Osteoblast (primary cell): ENCODE results near the gene KCNK5. TPM values are rescaled to one million over a fixed set of nuclear protein-coding genes. Genes with fewer than 3 reads are reported as not detected.

Source experiments
- DNase-seq: peaks from one replicate; pipeline ENCODE4 v3.0.0; 2011; ENCODE audit warnings: low spot score, mixed read lengths; ENCODE audit not compliant: insufficient read length; ENCODE audit errors: missing footprints
- H2AFZ ChIP-seq: 2 replicates; pipeline ENCODE4 v1.6.0; 2011; ENCODE audit warnings: mild to moderate bottlenecking, low read length
- H3K27ac ChIP-seq: 2 replicates; pipeline ENCODE4 v1.5.1; 2011; ENCODE audit warnings: mild to moderate bottlenecking, low read depth, low read length, moderate library complexity
- H3K27me3 ChIP-seq: 2 replicates; pipeline ENCODE4 v1.6.0; 2012; ENCODE audit warnings: mild to moderate bottlenecking, control low read depth, inconsistent platforms, low read length, moderate library complexity; ENCODE audit not compliant: insufficient read depth
- H3K36me3 ChIP-seq: 2 replicates; pipeline ENCODE4 v1.5.1; 2011; ENCODE audit warnings: mild to moderate bottlenecking, low read length, control low read depth, moderate library complexity; ENCODE audit not compliant: insufficient read depth
- H3K4me1 ChIP-seq: 2 replicates; pipeline ENCODE4 v1.5.1; 2011; ENCODE audit warnings: mild to moderate bottlenecking, low read length, control low read depth, moderate library complexity; ENCODE audit not compliant: insufficient read depth
- H3K4me2 ChIP-seq: 2 replicates; pipeline ENCODE4 v1.6.0; 2011; ENCODE audit warnings: mild to moderate bottlenecking, low read length; ENCODE audit not compliant: insufficient read depth
- H3K4me3 ChIP-seq: fragments of 200-600 bp; sonication (generic); 3 replicates; pipeline ENCODE4 v1.5.1; 2012; ENCODE audit warnings: mild to moderate bottlenecking, low read length, inconsistent platforms; ENCODE audit not compliant: insufficient read depth
- H3K79me2 ChIP-seq: 2 replicates; pipeline ENCODE4 v1.6.0; 2012; ENCODE audit warnings: mild to moderate bottlenecking, low read length, control low read depth, inconsistent platforms; ENCODE audit not compliant: insufficient read depth
- H3K9me3 ChIP-seq: 2 replicates; pipeline ENCODE4 v1.5.1; 2011; ENCODE audit warnings: low read depth, low read length, control low read depth
- H4K20me1 ChIP-seq: 2 replicates; pipeline ENCODE4 v1.6.0; 2012; ENCODE audit warnings: mild to moderate bottlenecking, low read length, control low read depth; ENCODE audit not compliant: insufficient read depth
- CTCF ChIP-seq: IDR thresholded peaks from 2 replicates; pipeline ENCODE4 v1.5.1; 2011; ENCODE audit warnings: mild to moderate bottlenecking, low read depth, low read length, moderate library complexity; ENCODE audit errors: extremely low read depth
- total RNA-seq: library from RNA; depleted of rRNA; stranded (reverse); fragments of >200 nt; gene quantifications from 2 replicates; pipeline ENCODE4 v1.2.3, GENCODE V29; 2012

The KCNK5 gene
- total RNA-seq, 1 donor, result not detected

DNA sequence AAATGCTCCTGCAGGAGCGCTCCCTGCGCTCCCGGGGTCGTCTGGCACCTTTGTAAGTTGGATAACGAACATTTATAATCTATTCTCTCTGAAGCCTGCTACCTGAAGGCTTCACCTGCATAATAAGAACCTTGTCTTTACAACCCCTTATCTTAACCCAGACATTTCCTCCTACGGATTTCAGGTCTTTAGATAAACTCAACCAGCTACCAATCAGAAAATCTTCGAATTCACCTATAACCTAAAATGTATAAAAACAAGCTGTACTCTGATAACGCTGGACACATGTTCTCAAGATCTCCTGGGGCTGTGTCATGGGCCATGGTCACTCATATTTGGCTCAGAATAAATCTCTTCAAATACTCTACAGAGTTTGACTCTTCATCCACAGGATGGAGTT, 4.1 kb upstream of the KCNK5 start:
- no peak for TF ChIP-seq CTCF
- H3K27ac ChIP-seq, result no peak overlapping the region
- no peak overlapping the region for H3K4me3 ChIP-seq
- peaks cover 8% of the 10 kb centered on the region for H3K27me3 ChIP-seq
- H3K79me2 ChIP-seq, result no peaks in the 10 kb centered on the region
- no peaks in the 10 kb centered on the region for H3K36me3 ChIP-seq
- H2AFZ ChIP-seq, result no peak overlapping the region
- H3K9me3 ChIP-seq, result no peaks in the 10 kb centered on the region
- no peak overlapping the region for H3K4me2 ChIP-seq
- no peaks in the 10 kb centered on the region for H3K4me1 ChIP-seq
- H4K20me1 ChIP-seq, result no peaks in the 10 kb centered on the region
- DNase-seq, result no peak

DNA sequence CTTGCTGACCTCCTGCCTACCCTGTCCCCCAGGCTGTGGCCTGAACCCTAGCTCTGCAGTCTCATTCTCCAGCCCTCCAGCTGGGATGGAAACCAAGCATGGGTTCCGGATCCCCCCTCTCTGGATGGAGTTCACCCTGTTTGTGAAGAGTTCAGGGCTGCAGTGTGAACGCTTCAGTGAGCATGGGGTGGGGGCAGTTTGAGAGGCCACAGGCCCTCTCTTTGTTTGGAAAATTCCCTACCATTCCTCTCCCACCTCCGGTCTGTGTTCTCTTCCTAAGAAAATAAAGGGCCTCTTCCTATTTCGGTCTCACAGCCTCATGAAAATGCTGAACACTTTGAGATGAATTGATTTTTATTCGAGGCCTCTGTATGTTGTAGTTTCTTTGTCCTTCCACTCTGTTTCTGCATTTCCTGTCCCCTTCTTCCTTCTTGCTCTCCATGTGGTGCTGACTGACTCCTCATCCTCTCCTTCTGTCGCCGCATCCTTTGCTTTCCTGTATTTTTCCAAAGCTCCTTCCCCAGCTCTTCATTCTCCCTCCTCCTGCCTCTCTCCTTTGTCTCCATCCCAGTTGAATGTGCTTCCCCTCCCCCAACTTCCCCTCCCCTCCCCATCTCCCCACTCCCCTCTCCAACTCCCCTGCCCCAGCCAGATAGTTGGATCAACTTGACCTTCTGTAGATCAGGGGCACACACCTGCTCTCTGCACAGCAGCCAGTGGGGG, 2.4 kb upstream of the KCNK5 start:
- Histone ChIP-seq H3K79me2 (no peaks in the 10 kb centered on the region), H4K20me1 (no peaks in the 10 kb centered on the region), H2AFZ (no peak overlapping the region), H3K27ac (no peak overlapping the region), H3K36me3 (no peaks in the 10 kb centered on the region), H3K4me3 (no peak overlapping the region), H3K4me2 (no peak overlapping the region), H3K27me3 (peaks cover 12% of the 10 kb centered on the region), H3K9me3 (no peaks in the 10 kb centered on the region), H3K4me1 (no peaks in the 10 kb centered on the region)
- TF ChIP-seq CTCF, result no peak
- DNase-seq, result peak; percentile 77

GRCh38 chr6:39230654-39231035, 1.4 kb upstream of the KCNK5 start:
- peak; percentile 53 for DNase-seq
- Histone ChIP-seq H3K4me2 (no peak overlapping the region), H3K27ac (no peak overlapping the region), H2AFZ (no peak overlapping the region), H3K4me3 (no peak overlapping the region), H3K9me3 (no peaks in the 10 kb centered on the region), H3K27me3 (peaks cover 12% of the 10 kb centered on the region), H4K20me1 (no peaks in the 10 kb centered on the region), H3K36me3 (no peaks in the 10 kb centered on the region), H3K79me2 (no peaks in the 10 kb centered on the region), H3K4me1 (no peaks in the 10 kb centered on the region)
- TF ChIP-seq CTCF, result no peak

DNA sequence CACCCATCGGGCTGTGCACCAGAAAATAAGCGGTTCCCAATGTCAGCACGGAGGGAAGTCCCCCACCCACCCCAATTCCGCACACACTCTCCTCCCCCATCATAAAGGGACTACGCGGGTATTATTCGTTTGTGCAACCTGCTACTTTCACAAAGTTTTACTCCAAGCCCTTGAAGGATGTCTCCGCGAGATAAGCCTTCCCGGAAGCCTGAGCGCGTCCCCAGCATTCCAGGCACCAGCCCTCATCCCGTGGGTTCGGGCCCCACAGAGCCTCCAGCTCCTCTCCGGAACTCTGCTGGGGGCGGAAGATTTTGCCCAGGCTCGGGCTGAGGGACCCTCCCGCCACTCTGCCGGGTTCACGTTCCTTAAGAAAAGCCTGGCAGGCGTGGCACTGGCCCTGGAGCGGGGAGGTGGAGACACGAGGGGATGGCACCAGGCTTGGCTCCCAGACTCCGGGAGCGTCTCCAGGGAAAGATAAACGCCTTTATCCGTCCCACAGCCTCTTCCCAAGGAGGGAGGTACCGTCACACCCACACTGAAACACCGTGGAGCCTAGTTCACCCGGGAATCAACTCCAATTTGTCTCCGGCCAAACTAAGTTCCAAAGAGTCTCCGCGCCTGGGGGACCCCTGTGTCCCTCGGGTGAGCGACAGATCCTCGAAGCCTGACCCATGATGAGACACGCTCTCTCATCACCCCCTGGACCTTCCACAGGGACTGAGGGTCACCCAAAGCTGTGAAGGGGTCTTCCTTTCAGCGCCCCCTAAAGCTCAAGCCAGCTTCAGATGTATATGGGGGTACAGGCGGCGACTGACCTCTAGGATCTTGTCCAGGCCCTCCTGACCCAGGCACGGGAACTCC, 934 bp downstream of the KCNK5 start:
- Histone ChIP-seq H3K27me3 (peaks cover 12% of the 10 kb centered on the region), H3K4me2 (no peak overlapping the region), H2AFZ (no peak overlapping the region), H3K27ac (no peak overlapping the region), H3K4me1 (no peaks in the 10 kb centered on the region), H4K20me1 (no peaks in the 10 kb centered on the region), H3K9me3 (no peaks in the 10 kb centered on the region), H3K4me3 (no peak overlapping the region), H3K36me3 (no peaks in the 10 kb centered on the region), H3K79me2 (no peaks in the 10 kb centered on the region)
- no peak for DNase-seq
- no peak for TF ChIP-seq CTCF
